ENCODE results near the gene LRP1B.

The LRP1B gene

DNA sequence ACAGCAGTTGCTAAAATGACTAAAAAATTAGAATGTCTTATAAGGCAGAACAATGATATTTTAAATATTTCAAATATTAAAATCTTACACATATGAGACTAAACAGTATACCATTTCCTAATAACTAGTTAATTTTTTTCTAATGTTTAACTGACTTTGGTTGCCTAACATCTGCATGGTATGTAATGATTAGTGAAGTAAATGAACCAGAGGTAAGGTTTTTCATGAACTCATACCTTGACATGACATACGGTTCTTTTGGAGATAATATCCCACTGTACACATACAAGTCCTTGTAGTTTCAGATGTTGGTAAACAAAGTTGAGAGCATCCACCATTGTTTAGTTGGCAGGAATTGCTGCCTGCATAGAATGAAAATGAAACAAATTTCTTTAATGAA is 1360.2 kb downstream of the LRP1B start:
- Histone ChIP-seq H3K4me3 (ENCODE audit: low read length) (no peak overlapping the region), H3K27me3 (replicated peaks; ENCODE audit: insufficient read depth, low read length) (no peaks in the 10 kb centered on the region), H3K9me3 (replicated peaks; ENCODE audit: insufficient read depth, low read length) (no peaks in the 10 kb centered on the region), H2AFZ (ENCODE audit: low read length) (no peak overlapping the region), H3K27ac (ENCODE audit: low read length) (no peak overlapping the region), H3K4me1 (ENCODE audit: low read length) (no peaks in the 10 kb centered on the region), H3K36me3 (replicated peaks; ENCODE audit: insufficient read depth, low read length) (no peaks in the 10 kb centered on the region), H3K4me2 (ENCODE audit: low read depth, low read length) (no peak overlapping the region), H3K79me2 (ENCODE audit: low read length) (no peaks in the 10 kb centered on the region), H3K9me2 (replicated peaks; ENCODE audit: insufficient read depth, low read length) (no peaks in the 10 kb centered on the region), H3F3A (ENCODE audit: insufficient read depth, low read length) (no peaks in the 10 kb centered on the region), H3K9ac (ENCODE audit: low read length) (no peak overlapping the region), H4K20me1 (ENCODE audit: insufficient read depth, low read length) (no peaks in the 10 kb centered on the region)
- TF ChIP-seq, protein P1, sequence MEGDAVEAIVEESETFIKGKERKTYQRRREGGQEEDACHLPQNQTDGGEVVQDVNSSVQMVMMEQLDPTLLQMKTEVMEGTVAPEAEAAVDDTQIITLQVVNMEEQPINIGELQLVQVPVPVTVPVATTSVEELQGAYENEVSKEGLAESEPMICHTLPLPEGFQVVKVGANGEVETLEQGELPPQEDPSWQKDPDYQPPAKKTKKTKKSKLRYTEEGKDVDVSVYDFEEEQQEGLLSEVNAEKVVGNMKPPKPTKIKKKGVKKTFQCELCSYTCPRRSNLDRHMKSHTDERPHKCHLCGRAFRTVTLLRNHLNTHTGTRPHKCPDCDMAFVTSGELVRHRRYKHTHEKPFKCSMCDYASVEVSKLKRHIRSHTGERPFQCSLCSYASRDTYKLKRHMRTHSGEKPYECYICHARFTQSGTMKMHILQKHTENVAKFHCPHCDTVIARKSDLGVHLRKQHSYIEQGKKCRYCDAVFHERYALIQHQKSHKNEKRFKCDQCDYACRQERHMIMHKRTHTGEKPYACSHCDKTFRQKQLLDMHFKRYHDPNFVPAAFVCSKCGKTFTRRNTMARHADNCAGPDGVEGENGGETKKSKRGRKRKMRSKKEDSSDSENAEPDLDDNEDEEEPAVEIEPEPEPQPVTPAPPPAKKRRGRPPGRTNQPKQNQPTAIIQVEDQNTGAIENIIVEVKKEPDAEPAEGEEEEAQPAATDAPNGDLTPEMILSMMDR (IDR thresholded peaks at IDR 0.05; ENCODE audit: low read length), result no peak
- TF ChIP-seq EZH2 (optimal IDR thresholded peaks at IDR 0.05; ENCODE audit: low read depth, low read length), result no peak
- no peak for TF ChIP-seq EZH2phosphoT487 (IDR thresholded peaks at IDR 0.05; ENCODE audit: low read length)
- no peak for DNase-seq

- DNase-seq, result no peak
- Histone ChIP-seq H3K27me3 (replicated peaks; ENCODE audit: insufficient read depth, low read length) (no peaks in the 10 kb centered on the region), H3K36me3 (replicated peaks; ENCODE audit: insufficient read depth, low read length) (no peaks in the 10 kb centered on the region), H3K9me2 (replicated peaks; ENCODE audit: insufficient read depth, low read length) (no peaks in the 10 kb centered on the region), H3F3A (ENCODE audit: insufficient read depth, low read length) (no peaks in the 10 kb centered on the region), H3K9me3 (replicated peaks; ENCODE audit: insufficient read depth, low read length) (no peaks in the 10 kb centered on the region), H3K27ac (ENCODE audit: low read length) (no peak overlapping the region), H4K20me1 (ENCODE audit: insufficient read depth, low read length) (no peaks in the 10 kb centered on the region), H3K4me3 (ENCODE audit: low read length) (no peak overlapping the region), H3K4me2 (ENCODE audit: low read depth, low read length) (no peak overlapping the region), H3K79me2 (ENCODE audit: low read length) (no peaks in the 10 kb centered on the region), H3K4me1 (ENCODE audit: low read length) (no peaks in the 10 kb centered on the region), H3K9ac (ENCODE audit: low read length) (no peak overlapping the region), H2AFZ (ENCODE audit: low read length) (no peak overlapping the region)
- no peak for TF ChIP-seq EZH2 (optimal IDR thresholded peaks at IDR 0.05; ENCODE audit: low read depth, low read length)
- TF ChIP-seq EZH2phosphoT487 (IDR thresholded peaks at IDR 0.05; ENCODE audit: low read length), result no peak
- TF ChIP-seq, protein P1 (IDR thresholded peaks at IDR 0.05; ENCODE audit: low read length), result no peak
Observed at GRCh38 chr2:140761807-140762206, 1369.0 kb downstream of the LRP1B start.

DNA sequence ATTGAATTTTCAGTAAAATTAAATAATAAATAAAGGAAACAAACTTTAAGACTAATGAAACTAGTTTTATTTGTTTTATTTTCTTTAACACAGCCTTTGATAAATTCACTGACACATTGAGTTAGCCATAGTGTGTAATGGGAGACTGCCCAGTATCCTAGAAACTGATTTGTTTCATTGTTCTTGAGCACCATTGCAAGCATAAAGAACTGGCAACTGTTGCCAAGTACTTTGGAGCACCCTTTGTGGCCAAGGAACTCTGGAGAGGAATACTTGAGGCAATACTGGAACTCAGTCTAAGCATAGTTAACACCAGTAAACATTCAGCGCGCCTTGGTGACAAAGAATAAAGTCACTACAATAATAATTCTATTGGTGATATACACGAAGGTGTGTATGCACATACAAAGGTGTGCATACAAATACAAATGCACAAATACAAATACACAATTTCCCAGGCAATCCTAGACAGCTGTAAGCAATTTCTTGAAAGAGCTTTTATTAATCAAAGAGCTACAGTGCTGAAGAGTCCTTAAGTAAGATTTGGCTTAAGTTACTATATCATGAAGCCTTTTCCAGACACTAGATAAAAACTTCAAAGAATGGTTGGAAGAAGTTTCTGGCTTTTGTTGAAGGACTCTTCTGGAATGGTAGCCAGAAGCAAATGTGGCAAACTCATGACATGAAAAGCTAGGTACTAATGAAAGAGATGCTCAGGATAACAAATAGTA is 1371.2 kb downstream of the LRP1B start:
- Histone ChIP-seq H3K9me3 (replicated peaks; ENCODE audit: insufficient read depth, low read length) (no peaks in the 10 kb centered on the region), H3K27me3 (replicated peaks; ENCODE audit: insufficient read depth, low read length) (no peaks in the 10 kb centered on the region), H3K36me3 (replicated peaks; ENCODE audit: insufficient read depth, low read length) (no peaks in the 10 kb centered on the region), H2AFZ (ENCODE audit: low read length) (no peak overlapping the region), H3K27ac (ENCODE audit: low read length) (no peak overlapping the region), H3K79me2 (ENCODE audit: low read length) (no peaks in the 10 kb centered on the region), H3K4me3 (ENCODE audit: low read length) (no peak overlapping the region), H3K9ac (ENCODE audit: low read length) (no peak overlapping the region), H3K4me2 (ENCODE audit: low read depth, low read length) (no peak overlapping the region), H4K20me1 (ENCODE audit: insufficient read depth, low read length) (no peaks in the 10 kb centered on the region), H3F3A (ENCODE audit: insufficient read depth, low read length) (no peaks in the 10 kb centered on the region), H3K9me2 (replicated peaks; ENCODE audit: insufficient read depth, low read length) (no peaks in the 10 kb centered on the region), H3K4me1 (ENCODE audit: low read length) (no peaks in the 10 kb centered on the region)
- TF ChIP-seq EZH2phosphoT487 (IDR thresholded peaks at IDR 0.05; ENCODE audit: low read length) (no peak), EZH2 (optimal IDR thresholded peaks at IDR 0.05; ENCODE audit: low read depth, low read length) (no peak)
- TF ChIP-seq, protein P1 (IDR thresholded peaks at IDR 0.05; ENCODE audit: low read length), result no peak
- DNase-seq, result no peak
